Glomerular visceral epithelial cell (primary cell): ENCODE data around the gene CYP4V2.

Experiments used
- DNase-seq: peaks from one replicate; pipeline ENCODE4 v3.0.0-alpha.2; 2016; ENCODE audit errors: extremely low spot score

CYP4V2 gene

DNA sequence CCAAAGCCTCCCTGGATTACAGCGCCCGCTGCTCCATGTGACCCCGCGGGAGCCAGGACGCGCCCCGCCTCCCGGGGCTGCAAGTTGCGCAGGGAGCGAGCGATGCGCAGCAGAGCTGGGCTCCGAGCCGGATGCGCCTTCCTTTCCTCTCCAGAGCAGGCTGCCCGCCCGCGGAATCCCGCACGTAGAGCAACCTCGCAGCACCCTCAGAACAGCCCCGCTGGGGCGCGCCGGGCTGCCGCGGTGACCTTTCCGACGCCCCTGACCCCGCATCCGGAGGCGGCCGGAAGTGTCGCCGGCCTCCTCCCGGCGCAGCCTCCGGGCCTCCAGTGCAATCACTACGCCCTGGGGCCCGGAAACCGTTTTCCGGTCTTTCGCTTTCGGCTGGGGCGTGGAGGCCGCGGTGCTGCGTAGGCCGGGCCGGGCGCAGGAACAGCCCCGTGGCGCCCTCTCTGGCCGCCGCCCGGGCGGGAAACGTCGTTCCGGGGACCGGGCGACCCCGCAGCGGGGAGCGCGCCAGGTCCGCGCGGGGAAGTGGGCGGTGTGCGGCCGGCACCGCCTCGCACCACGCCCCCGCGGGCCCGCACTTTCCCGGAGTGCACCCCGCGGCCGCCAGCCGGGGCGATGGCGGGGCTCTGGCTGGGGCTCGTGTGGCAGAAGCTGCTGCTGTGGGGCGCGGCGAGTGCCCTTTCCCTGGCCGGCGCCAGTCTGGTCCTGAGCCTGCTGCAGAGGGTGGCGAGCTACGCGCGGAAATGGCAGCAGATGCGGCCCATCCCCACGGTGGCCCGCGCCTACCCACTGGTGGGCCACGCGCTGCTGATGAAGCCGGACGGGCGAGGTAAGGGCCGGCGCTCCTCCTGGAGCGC lies at the start of gene CYP4V2:
Gene CYP4V2 (plus strand): TSS at position 368 of the 866 bp plus-strand sequence. CDS start 257 bp downstream, at position 625.
- peak; percentile 76 for DNase-seq

DNA sequence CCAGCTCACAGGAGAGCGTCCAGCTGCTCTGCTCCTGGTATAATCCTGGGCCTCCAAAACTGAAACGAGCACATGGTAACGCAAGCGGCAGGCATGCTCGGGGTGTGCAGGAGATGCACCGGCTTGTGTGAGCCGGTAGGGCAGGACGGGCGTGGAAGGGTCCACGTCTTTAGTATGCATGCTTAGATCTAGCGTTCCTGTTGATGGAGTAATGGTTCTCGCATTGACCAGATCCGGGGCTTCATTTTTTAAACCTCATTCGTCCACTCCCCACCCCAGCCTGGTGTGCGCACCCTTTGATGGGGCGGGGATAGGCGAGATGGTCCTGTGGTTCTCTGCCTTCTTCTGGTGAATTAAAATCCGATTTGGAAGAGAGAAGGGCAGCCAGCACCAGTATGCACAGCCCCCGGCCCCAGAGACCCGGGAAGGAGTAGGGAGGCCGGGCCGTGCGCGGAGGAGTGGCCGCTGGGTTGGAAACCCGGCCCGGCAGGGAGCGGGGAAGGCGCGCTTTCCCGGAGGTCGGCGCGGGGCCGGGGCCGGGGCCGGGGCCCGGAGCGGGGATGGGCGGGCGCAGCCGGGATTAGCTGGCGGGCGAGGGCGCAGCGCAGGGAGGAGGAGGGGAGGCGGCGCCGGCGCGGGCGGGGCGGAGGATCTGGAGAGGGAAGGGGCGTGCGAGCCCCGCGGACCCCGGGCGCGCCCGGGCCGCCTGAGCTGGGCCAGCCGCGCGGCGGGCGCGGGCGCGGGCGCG lies 47.0 kb upstream of the CYP4V2 start:
- DNase-seq = peak; percentile 49

DNA sequence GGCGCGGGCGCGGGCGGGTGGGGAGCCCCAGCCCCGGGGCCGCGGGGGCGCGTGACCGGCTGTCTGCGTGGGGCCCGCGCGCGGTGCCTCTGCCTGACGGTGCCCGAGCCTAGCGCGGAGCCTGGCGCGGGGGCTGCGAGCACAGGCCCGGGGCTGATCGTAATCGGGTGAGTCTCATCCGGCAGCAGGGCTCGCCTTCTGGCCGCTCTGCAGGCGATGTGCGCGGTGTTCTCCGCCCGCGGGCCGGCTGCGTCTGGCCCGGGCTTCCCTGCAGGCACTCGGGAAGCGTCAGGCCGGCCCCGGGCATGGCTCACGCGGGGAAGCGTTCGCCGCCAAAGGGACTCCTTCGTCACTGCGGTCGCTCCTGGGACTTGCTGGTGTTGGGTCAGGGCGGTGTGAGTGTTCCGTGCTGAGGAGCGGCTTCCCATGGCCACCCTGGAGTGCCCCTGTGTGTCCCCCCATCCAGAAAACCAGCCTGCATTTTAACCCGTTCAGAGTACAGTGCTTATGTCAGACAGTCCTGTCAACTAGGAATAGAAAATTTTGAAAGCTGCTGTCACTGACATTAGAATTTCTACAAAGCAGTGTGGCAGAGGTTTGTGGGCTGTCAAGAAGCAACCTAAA lies 46.3 kb upstream of the CYP4V2 start:
- peak; percentile 54 for DNase-seq

DNA sequence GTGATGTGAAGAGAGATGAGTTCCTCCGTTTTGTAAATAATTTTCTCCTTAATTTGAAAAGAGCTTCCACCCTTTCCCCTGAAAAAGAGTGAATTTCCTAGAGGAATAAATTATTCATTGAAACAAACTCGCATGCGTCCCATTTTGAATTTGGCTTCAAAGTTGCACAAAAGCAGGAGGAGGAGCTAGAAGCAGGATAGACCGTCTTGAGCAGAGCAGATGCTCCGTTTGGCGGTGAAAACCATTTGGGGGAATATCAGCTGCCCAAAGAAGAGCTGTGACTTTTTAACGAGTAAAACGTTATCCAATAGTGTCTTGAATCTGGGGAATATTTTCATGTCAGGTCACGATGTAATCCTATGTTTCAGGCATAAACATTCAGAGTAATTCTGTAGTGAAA lies 44.9 kb upstream of the CYP4V2 start:
- DNase-seq = no peak

DNA sequence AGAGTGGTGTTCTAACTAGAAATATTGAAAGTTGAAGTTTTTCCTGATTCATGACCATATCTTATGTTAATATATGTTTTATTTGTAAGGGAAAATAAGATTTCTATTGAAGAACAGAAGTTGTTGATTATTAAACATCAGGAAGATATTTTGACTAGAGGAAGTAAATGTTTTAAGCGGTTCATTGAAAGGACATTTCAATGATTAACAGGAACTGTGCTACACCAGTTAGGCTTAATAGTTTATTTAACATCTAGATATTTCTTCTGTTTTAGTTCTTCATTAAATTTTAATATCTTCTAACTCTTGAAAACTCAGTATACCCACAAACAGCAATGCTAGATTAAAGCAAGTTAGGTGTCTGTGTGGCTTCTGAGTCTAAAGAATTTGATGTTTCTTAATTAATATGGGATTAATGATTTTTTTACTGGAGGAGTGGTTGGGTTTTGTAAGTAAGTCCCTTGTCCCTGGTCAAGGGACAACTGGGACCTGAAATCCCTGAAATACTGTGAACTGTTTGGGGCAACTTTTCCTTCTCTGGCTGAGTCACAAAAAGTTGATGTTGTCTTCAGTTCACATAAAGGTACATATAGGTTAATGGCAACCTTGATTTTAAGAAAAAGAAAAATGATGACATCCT lies 42.9 kb upstream of the CYP4V2 start:
- peak; percentile 8 for DNase-seq

DNA sequence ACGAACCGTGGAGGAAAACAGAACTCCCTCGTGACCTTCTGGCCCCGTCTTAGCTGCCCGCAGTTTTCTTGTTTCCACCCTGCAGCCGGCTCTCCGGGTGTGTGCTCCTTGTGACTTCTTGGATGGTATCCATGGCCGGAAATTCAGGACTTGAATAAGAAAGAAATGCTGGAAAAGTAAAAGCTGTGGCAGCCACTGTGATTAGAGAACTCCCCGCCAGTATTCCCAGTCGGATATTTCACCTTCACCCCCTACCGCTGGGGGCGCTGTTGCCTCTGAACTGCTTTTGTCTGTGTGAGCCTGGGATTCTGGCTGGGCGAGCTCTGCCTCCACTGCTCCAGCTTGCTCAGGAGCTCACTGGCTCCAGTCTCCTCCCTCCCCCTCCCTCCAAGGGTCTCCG lies 41.5 kb upstream of the CYP4V2 start:
- peak; percentile 76 for DNase-seq

DNA sequence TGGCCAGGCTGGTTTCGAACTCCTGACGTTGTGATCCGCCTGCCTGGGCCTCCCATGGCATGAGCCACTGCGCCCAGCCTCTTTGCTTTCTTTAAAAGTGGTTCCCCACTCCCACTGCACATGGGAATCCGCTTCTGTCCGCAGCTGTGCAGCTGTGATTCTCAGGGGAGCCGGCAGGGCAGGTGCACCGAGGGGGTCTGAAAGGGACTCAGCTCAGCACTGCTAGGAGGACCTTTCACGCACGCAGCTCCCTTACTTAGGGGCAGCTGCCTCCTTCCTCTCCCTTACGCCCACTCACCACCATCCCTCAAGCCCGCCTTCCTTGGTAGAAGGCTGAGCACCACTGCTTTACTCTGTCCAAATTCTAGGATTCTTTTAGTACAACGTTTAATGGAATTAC lies 40.4 kb upstream of the CYP4V2 start:
- no peak for DNase-seq

DNA sequence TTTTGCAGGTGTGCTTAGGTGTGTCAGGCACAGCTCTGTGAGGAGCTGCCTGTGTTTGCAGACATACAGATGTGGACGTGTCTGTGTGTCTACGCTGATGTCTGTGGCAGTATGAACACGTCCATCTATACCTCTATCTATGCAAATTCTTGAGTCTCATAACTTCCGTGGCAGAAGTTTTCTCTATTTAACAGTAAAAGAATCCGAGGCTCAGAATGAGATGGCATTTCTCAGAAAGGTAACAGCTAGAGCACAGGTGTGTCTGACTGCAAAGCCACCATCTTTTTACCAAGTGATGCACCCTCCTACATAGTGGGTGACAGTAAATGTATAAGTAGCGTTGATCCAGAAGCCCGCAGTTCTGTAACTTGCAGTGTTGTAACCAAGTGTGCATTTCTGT lies 39.9 kb upstream of the CYP4V2 start:
- DNase-seq = no peak

DNA sequence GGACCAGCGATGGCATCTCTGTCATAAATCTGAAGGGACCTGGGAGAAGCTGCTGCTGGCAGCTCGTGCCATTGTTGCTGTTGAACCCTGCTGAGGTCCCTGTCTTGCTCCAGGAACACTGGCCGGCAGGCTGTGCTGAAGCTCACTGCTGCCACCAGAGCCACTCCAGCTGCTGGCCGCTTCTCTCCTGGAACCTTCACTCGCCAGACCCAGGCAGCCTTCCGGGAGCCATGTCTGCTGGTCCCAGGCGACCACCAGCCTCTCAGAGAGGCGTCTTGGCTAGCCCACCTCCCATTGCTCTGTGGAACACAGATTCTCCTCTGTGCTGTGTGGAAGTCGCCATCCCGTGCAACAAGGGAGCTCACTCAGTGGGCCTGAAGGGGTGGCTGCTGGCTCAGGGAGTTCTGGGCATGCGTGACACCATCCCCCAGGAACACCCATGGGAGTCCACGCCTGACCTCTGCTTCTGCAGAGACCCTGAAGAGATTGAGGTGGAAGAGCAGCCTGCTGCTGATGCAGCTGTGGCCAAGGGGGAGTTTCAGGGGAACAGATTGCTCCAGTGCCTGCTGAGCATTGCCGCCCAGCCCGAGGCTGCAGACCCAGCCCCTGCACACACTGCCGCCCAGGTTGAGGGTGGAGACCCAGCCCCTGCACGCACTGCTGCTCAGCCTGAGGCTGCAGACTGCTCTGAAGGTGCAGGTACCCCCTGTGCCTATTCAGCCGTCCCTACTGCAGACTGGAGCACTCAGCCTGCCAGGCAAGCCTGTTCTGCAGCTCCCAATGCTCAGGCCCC lies 33.1 kb upstream of the CYP4V2 start:
- DNase-seq = no peak

DNA sequence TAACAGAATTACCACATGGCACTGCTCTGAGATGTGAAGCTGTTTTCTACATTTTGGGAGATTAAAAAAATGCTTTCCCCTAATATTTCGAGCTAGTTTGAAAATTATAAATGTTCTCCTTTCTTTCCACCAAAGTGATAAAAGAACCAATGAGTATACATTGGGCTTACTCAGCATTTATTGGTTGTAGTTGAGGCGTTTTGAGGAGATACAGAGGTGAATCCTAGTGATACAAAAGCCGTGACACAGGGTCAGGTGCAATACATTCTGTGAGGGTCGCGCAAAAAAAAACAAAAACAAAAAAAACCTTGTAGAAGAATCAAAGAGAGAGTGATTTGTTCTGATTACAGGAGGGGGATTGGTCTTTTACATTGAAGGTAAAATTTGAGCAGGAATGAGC lies 32.4 kb upstream of the CYP4V2 start:
- no peak for DNase-seq

DNA sequence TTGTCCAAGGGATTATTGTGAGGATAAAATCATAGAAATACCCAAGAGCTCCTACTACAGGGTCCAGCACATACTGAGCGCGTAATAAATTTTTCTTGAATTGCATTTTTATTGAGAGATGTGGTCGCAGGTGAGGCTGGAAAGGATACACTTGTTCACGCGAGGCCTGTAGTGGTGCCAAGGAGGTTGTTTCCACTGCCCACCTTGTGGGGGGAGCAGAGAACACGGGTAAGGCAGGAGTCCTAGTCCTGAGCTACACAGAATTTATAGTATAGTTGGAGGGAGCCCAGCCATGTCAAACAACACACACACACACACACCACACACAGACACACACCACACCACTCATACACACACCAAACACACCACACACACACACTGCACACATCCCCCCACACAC lies 31.8 kb upstream of the CYP4V2 start:
- no peak for DNase-seq

DNA sequence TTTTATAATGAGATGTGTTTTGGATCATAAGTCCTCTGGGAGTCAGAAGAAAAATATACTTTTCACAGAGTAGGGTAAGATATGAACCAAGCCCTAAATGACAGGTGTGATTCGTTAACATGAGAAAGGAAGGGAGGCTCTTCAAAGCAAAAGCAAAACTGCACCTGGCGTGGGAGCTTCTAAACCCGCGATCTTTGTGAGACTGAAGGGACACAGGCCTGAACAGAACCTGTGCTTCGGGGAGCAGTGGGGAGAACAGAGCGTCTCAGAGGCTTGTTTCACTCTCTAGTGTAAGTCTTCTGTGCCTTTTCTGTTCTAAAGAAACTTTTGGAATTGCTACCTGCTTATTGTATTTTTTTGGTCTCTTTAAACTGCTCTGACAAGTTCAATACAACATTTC lies 30.2 kb upstream of the CYP4V2 start:
- DNase-seq = no peak

DNA sequence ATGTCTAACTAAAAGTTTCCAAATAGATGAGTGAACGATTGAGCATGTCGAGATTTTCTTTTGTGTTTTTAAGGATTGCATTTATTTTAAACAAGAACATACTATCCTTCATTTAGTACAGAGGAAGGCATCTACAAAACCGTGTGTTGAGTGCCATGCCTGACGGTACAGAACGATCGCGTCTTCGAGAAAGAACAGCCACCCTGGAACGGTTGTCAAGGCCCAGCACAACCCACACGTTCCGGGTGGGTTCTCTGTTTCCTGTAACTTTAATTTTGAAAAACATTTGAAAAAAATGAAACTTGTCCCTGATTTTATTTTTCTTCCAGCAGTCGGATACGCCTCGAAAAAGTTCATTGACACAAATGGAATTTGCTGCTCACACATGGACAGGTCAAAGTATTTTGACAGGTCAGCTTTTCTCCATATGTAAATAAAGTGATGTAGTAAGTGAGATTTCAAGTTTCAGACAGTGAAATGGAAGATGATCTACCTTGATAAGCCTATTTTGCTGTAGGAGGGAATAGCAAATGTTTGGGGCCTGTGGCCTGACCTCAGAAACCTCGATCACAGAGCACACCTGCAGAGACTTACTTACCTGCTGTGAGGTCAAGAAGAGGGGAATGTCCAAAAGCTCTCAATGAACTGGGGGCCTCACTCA lies 24.4 kb upstream of the CYP4V2 start:
- DNase-seq = no peak

DNA sequence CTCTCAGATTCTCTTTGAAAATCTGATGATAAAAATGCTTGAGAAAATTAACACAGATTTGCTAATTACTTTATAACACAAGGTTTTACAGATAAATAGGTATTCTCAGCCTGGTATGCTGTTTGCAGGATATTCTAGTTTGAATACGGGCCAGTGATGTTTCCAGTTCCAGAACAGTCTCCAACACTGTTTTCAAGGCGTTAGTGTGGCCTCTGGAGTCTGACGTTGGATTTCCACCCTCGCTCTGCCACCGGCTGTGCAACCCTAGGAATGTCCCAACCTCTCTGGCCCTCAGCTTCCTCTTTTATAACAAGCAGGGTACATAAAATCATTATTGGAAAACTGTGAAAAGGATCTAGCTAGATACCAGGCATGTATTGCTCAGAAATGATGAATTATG lies 23.8 kb upstream of the CYP4V2 start:
- DNase-seq = no peak

DNA sequence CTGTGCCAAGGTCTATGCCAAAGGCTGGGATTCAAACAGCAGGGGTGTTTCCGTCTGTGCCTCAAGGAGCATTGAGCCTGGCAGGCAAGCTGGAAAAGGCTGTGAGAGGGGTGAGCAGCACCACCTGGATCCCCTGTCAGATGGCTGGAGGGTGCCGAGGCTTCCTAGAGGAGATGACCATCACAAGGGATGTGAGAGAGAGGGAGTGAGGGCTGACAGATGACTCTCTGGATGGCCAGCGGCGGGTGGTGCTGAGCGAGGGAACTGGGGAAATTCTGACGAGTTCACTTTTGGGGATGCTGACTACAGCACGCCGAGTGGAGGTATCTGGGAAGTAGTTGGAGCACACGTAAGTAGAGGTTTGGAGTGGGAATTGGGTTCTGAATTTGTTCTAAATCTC lies 22.6 kb upstream of the CYP4V2 start:
- DNase-seq = no peak

DNA sequence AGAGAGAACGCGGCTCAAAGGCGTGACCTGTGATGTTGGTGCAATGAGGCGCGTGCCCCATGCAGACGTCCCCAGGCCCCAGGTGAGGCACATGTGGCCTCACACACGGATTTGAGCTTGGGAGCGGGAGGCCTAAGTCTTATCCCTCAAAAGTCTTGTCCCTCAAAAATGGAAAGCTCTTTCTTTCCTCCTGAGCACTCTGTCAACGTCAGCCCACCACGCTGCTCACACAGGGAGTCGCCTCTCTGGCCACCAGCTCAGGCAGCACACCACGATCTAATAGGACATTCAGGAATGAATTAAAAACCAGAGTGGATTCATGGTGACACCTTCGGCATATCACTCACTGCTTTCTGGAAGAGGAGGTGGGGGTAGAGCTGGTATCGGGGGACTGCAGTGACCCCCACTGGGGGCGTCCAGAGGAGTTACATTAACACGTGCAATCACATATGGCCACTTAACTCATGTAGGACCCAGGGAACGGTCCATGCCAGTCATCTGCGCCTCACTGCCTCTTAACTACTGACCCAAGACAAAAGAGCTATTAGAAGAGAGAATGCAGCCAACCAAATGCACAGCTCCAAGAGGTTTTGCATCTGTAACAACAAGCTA lies 21.9 kb upstream of the CYP4V2 start:
- no peak for DNase-seq

DNA sequence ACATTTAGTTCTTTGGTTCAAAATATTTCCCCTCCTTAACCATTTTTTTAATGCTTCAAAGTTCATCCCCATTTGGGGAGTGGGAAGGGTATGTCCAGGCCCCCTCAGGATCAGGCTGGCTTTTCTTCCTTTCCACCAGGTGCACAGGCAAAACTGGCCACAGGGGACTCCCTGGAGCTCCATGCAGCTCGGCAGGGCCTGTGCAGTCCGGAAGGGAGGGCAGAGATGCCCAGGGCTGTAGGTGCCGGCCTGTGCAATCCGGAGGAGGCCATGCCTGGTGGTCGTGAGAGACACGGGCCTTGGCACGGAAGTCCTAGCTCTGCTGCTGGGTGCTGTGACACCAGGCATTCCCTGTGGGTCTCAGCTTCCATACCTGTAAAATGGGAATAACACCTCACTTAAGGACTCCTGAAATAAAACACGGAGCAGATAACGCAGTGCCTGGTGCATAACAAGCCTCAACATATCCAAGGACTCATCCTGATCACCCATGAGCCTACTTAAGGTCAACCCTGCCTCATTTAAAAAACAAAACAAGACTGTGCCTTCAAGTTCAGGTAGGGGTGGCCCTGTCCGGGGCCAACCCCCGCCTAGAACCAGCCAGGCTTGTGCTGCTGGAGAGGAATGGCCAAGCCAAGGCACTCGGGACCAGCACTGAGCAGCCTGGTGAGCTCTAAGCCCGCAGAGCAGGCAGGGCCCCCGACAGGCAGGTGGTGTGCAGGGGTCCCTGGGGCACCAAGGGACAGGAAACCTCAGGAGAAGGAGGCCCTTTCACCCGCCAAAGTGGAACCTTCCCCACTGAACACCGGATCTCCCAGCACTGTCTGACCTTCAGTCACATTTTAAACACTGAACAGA lies 21.2 kb upstream of the CYP4V2 start:
- DNase-seq = no peak

DNA sequence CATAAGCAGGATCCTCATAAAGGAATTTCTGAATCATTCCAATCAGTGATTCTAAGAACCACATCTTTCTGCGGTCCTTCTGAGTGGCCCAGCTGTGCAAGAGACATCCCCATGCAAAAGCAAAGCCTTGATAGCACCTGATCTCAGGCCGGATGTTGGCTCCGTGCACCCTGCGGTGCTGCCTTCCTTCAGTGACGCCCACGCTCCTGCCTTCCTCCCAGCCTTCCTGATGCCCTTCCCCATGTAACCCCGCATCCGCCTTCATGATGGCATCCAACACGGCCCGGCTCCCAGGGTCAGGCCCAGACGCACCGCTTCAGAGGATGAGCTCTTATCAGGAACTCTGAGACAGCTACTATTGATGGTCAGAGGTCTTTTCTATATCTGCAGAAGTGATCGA lies 20.4 kb upstream of the CYP4V2 start:
- DNase-seq = no peak

DNA sequence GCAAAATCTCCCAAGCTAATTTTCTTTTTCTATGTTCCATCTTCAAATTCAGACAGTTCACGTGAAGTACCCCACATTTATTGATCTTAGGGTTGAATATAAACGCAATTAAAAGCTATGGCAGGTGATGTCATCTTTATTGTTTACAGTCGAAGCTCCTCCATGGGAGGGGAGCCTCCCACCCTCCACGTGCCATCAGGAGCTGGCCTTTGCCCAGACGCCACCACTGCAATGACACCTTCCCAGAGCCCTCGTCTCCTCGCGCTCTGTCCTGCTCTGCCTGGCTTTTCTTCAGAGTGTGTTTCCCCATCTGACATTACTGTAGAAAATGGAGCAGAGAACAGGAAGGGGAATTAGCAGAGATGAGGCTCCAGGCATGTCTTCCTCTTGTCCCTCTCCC lies 18.8 kb upstream of the CYP4V2 start:
- DNase-seq = no peak
